Panc1 (cell line): Measurements from ENCODE around the gene CEL.

Experiments used
- CTCF ChIP-seq: fragments of 450-650 bp; IDR thresholded peaks from 2 replicates; pipeline ENCODE4 v1.5.1; 2017; ENCODE audit warnings: mild to moderate bottlenecking
- REST ChIP-seq, 2 experiments: IDR thresholded peaks; 2 replicates each; pipeline ENCODE4 v1.6.1; 2011 to 2012; ENCODE audit warnings: low read depth in 2 of 2, control low read depth in 1 of 2, low read length in 1 of 2, mild to moderate bottlenecking in 1 of 2, moderate library complexity in 1 of 2; ENCODE audit not compliant: insufficient read depth in 1 of 2
- SIN3A ChIP-seq: IDR thresholded peaks from 2 replicates; pipeline ENCODE4 v1.6.1; 2012; ENCODE audit warnings: low read depth, mild to moderate bottlenecking, low read length, moderate library complexity, borderline replicate concordance; ENCODE audit not compliant: insufficient read depth
- TCF7L2 ChIP-seq: IDR thresholded peaks from 2 replicates; pipeline ENCODE4 v1.6.1; 2011; ENCODE audit warnings: mild to moderate bottlenecking, low read depth, low read length, inconsistent platforms

DNA sequence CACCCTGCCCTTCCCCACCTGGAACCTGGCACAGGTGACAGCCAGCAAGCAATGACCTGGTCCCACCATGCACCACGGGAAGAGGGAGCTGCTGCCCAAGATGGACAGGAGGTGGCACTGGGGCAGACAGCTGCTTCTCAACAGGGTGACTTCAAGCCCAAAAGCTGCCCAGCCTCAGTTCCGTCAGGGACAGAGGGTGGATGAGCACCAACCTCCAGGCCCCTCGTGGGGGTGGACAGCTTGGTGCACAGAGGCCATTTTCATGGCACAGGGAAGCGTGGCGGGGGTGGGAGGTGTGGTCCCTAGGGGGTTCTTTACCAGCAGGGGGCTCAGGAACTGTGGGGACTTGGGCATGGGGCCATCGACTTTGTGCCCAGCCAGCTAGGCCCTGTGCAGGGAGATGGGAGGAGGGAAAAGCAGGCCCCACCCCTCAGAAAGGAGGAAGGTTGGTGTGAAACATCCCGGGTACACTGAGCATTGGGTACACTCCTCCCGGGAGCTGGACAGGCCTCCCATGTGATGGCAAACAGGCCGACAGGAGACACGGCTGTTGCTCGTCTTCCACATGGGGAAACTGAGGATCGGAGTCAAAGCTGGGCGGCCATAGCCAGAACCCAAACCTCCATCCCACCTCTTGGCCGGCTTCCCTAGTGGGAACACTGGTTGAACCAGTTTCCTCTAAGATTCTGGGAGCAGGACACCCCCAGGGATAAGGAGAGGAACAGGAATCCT is 1.9 kb downstream of the CEL start:
- TF ChIP-seq CTCF (no peak), SIN3A (no peak), REST (IDR thresholded peaks at IDR 0.05; ENCODE audit: insufficient read depth in 1 of 2, low read depth in 2 of 2, low read length in 1 of 2) (no peak), TCF7L2 (no peak)
